ENCODE data around the gene CAMTA1. TPM values are rescaled to one million over a fixed set of nuclear protein-coding genes. Genes with fewer than 3 reads are reported as not detected.

The CAMTA1 gene
- total RNA-seq, 1 experiment from 2014 or later = 82.2 TPM

- Histone ChIP-seq H3K4me3 (ENCODE audit: low read depth in 2 of 2, low read length in 2 of 2) (no peak overlapping the region), H3K36me3 (ENCODE audit: control insufficient read depth, insufficient read depth, low read length) (no peaks in the 10 kb centered on the region), H3K9me3 (ENCODE audit: control insufficient read depth, insufficient read depth, low read depth, low read length) (no peaks in the 10 kb centered on the region), H3K27ac (ENCODE audit: low read length) (no peak overlapping the region), H3K27me3 (ENCODE audit: control insufficient read depth, insufficient read depth, low read length) (no peaks in the 10 kb centered on the region), H3K4me1 (ENCODE audit: control insufficient read depth, insufficient read depth, low read length) (no peaks in the 10 kb centered on the region)
- DNase-seq (ENCODE audit: low read depth, low spot score) = no peak
- intact Hi-C loops (cut with micrococcal nuclease; ENCODE audit: unreplicated experiment) (no loop called here), in situ Hi-C loops (cut with HindIII; ENCODE audit: low pct_unique_long_range_greater_than_20kb, low sequenced_read_pairs) (no loop called here)
- no peak for ATAC-seq
- TF ChIP-seq TCF7L2 (IDR thresholded peaks at IDR 0.05; ENCODE audit: low read depth, low read length) = no peak
- no peak for TF ChIP-seq SIN3A (IDR thresholded peaks at IDR 0.05; ENCODE audit: borderline replicate concordance, insufficient read depth, low read depth, low read length)
- no peak for TF ChIP-seq POLR2AphosphoS5 (IDR thresholded peaks at IDR 0.05; ENCODE audit: low read depth, low read length)
- TF ChIP-seq, protein P1, sequence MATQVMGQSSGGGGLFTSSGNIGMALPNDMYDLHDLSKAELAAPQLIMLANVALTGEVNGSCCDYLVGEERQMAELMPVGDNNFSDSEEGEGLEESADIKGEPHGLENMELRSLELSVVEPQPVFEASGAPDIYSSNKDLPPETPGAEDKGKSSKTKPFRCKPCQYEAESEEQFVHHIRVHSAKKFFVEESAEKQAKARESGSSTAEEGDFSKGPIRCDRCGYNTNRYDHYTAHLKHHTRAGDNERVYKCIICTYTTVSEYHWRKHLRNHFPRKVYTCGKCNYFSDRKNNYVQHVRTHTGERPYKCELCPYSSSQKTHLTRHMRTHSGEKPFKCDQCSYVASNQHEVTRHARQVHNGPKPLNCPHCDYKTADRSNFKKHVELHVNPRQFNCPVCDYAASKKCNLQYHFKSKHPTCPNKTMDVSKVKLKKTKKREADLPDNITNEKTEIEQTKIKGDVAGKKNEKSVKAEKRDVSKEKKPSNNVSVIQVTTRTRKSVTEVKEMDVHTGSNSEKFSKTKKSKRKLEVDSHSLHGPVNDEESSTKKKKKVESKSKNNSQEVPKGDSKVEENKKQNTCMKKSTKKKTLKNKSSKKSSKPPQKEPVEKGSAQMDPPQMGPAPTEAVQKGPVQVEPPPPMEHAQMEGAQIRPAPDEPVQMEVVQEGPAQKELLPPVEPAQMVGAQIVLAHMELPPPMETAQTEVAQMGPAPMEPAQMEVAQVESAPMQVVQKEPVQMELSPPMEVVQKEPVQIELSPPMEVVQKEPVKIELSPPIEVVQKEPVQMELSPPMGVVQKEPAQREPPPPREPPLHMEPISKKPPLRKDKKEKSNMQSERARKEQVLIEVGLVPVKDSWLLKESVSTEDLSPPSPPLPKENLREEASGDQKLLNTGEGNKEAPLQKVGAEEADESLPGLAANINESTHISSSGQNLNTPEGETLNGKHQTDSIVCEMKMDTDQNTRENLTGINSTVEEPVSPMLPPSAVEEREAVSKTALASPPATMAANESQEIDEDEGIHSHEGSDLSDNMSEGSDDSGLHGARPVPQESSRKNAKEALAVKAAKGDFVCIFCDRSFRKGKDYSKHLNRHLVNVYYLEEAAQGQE (IDR thresholded peaks at IDR 0.05; ENCODE audit: insufficient read depth in 1 of 2, low read depth in 2 of 2, low read length in 1 of 2) = no peak
- TF ChIP-seq CTCF (IDR thresholded peaks at IDR 0.05) = no peak
- POLR2A ChIA-PET = no interaction called here
- BruUV-seq (replicated peaks) = no TSS peak
- CTCF ChIA-PET = no interaction called here
Observed at GRCh38 chr1:7284839-7285435, 499.7 kb downstream of the CAMTA1 start.

DNA sequence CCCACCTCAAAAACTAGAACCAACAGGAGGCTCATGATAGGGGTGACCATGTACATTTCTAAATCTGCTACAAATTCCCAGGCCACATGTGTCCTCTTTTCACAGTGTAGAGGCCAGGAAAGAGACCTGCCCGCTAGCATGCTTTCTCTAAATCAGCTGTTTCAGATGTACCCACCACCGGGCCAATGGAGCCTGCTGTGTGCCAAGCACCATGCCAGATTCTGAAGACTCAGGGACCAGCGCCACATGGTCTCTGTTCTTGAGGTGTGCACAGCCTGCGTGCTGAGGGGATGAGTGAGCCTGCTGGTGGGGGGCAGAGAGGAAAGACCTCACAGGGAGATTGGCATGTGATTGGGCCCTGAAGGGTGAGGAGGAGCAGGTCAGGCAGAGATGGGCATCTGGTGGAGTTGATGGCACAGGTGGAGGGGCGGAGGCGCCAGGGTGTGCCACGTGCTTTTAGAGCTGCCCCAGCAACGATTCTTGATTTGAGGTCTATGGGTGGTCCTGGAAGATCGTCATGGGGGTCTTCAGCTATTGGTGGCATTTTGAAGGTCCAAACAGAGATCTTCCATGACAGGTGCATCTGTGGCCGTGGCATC, 500.7 kb downstream of the CAMTA1 start:
- no peaks in the 10 kb centered on the region for H3K9me3 ChIP-seq (ENCODE audit: control insufficient read depth, insufficient read depth, low read depth, low read length)
- in situ Hi-C loops (cut with HindIII; ENCODE audit: low pct_unique_long_range_greater_than_20kb, low sequenced_read_pairs) = no loop called here

More for the DNA sequence above, 500.7 kb downstream of the CAMTA1 start:
- no peak overlapping the region for H3K4me3 ChIP-seq (ENCODE audit: low read depth in 2 of 2, low read length in 2 of 2)
- ChIA-PET CTCF (no interaction called here), POLR2A (no interaction called here)
- no peak for TF ChIP-seq POLR2AphosphoS5 (IDR thresholded peaks at IDR 0.05; ENCODE audit: low read depth, low read length)
- TF ChIP-seq, protein P1 (IDR thresholded peaks at IDR 0.05; ENCODE audit: insufficient read depth in 1 of 2, low read depth in 2 of 2, low read length in 1 of 2) = no peak
- TF ChIP-seq SIN3A (IDR thresholded peaks at IDR 0.05; ENCODE audit: borderline replicate concordance, insufficient read depth, low read depth, low read length) = no peak
- no peak for TF ChIP-seq CTCF (IDR thresholded peaks at IDR 0.05)
- no peak for TF ChIP-seq TCF7L2 (IDR thresholded peaks at IDR 0.05; ENCODE audit: low read depth, low read length)
- no peak for ATAC-seq
- no peak for DNase-seq (ENCODE audit: low read depth, low spot score)
- H3K27me3 ChIP-seq (ENCODE audit: control insufficient read depth, insufficient read depth, low read length) = no peaks in the 10 kb centered on the region
- BruUV-seq (replicated peaks) = no TSS peak
- no peaks in the 10 kb centered on the region for H3K4me1 ChIP-seq (ENCODE audit: control insufficient read depth, insufficient read depth, low read length)
- H3K27ac ChIP-seq (ENCODE audit: low read length) = no peak overlapping the region
- intact Hi-C loops (cut with micrococcal nuclease; ENCODE audit: unreplicated experiment) = no loop called here
- no peaks in the 10 kb centered on the region for H3K36me3 ChIP-seq (ENCODE audit: control insufficient read depth, insufficient read depth, low read length)
